Measurements from ENCODE around the gene ZNF813.

DNA sequence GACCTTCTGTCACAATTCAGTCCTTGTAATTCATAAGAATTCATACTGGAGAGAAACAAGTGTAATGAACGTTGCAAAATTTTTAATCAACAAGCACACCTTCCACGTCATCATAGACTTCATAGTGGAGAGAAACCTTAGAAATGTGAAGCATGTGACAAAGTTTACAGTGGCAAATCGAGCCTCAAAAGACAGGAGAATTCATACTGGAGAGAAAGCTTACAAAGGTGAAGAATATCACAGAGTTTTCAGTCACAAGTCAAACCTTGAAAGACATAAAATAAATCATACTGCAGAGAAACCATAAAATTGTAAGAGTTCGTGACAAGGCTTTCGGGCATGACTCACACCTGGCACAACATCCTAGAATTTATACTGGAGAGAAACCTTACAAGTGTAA, 24.6 kb downstream of the ZNF813 start:
- TF ChIP-seq EGR1 (conservative IDR thresholded peaks at IDR 0.05) (no peak), CHD2 (IDR thresholded peaks at IDR 0.05; ENCODE audit: low read depth, low read length) (no peak)
- TF ChIP-seq, protein P1, sequence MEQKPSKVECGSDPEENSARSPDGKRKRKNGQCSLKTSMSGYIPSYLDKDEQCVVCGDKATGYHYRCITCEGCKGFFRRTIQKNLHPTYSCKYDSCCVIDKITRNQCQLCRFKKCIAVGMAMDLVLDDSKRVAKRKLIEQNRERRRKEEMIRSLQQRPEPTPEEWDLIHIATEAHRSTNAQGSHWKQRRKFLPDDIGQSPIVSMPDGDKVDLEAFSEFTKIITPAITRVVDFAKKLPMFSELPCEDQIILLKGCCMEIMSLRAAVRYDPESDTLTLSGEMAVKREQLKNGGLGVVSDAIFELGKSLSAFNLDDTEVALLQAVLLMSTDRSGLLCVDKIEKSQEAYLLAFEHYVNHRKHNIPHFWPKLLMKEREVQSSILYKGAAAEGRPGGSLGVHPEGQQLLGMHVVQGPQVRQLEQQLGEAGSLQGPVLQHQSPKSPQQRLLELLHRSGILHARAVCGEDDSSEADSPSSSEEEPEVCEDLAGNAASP (IDR thresholded peaks at IDR 0.05), result no peak

Data from K562 (cell line).